Bone marrow (tissue), 2 donors: ENCODE results near the gene GAS2.
"Not testable (repeated sequence)": the region's sequence is repeated elsewhere in the genome, so short reads cannot be mapped to it uniquely, and the experiment has no call there.

Experiments used
- DNase-seq, 2 donors: peaks; one replicate each; lab custom pipeline; 2025; lab: John Stamatoyannopoulos, UW

GAS2 gene

DNA sequence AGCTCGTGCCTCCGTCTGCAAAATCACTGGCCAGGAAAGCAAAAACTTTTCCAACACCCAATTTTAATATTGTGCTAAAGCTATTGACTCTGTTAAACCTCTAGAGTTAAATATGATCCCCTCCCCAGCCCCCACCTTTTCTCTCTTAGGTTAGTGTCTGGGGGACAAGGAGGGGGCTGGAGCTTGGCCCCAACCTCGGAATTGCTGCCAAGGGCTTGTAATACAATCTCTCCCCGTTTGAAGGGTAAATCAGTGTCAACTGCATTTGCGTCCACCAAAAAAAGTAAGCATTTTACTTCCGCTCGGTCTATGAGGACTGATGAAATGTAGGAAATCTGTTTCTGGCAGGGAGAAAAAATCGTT lies at the start of gene GAS2:
Gene GAS2, plus strand, starts transcription at position 287 of the 363 bp plus-strand sequence. CDS start 8,259 bp downstream, outside the sequence.
- DNase-seq, result no peak

DNA sequence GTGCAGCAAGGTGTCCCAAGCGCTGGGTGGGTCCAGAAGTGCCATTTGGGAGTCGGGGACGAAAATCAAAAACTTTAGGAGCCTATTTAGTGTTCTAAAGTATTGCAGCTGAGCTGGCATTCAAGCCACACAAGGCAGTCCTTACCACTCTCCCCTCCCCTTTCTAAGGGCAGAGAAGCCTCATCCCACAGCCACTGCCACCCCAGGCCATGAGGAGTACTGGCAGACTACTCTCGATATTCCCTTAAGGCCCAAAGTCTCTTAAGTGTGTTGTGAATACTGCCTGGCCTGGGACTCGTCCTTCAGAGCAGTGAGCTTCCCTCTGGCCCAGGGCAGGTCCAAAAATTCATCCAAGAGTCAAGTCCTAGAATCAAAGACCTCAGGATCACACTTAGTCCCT lies 48.5 kb upstream of the GAS2 start:
- DNase-seq, result no peak

DNA sequence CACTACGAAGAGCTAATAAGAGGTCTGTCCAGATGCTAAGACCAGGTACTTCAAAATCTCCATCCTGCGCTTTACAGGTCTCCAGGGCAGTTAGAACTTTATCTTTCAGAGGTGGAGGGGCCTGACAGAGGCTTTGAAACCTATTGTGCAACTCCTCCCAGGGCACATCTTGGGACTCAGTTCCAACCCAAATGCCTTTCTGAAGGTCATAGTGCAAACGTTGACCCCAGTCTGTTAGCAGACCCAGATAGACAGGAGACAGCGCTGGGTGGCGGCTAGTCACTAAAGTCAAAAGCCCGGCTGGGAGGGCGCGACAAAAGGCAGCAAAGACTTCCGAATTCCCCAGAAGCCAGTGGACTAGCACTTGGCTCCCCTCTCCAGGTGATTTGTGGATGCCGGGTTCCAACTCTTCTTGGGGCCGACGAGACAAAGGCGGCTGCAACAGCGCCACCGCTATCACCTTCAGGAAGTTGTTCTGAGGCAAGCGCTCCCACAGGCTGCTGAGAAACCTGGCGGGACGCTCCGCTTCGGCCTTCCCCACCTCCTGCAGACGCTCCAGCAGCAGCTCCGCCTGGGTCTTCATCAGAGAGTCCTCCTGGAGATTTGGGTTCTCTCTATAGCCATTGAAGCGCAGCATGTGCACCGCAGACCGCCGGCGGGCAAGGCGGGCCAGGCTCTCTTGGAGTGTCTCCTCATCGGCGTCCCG lies 41.5 kb upstream of the GAS2 start:
- peak in 1 of 2 donors; percentile 48 for DNase-seq

DNA sequence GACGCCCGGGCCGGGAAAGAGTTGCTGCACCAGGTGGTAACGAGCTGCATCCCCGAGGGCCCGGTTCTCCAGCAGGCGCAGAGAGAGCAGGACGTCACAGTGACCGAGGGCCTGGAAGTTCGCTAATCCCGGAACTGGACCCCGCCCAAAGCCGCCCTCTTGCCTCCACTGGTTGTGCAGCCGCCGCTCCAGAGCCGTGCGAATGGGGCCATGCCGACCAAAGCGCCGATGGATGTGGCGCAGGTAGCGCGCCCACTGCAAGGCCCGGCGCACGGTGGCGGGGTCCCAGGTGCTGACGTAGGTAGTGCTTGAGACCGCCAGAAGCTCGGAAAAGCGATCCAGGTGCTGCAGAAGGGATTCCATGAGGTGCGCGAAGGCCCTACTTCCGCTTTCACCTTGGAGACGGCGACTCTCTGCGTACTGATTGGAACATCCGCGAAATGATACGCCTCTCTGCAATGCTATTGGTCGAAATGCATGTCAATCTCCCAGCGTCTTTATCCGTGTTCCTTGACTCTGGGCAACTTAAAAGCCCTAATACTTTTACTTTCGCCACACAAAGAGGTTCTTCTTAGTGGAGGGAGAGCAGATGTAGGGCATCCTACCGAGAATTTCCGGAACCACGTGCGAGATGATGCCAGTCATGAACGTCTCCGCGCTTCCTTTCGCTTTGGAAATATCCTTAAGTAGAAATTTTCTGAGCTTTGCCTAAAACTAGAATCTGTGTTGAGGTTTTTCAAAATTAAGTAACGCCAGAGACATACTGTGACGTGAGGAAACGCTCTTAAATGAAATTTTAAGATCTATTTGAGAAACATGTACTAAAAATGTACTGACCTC lies 40.7 kb upstream of the GAS2 start, which contains the start of gene FANCF:
Gene FANCF, minus strand, starts transcription at position 376 of the 840 bp plus-strand sequence. Its CDS starts 13 bp downstream, at position 363.
- peak; percentile 81 to 99 for DNase-seq

DNA sequence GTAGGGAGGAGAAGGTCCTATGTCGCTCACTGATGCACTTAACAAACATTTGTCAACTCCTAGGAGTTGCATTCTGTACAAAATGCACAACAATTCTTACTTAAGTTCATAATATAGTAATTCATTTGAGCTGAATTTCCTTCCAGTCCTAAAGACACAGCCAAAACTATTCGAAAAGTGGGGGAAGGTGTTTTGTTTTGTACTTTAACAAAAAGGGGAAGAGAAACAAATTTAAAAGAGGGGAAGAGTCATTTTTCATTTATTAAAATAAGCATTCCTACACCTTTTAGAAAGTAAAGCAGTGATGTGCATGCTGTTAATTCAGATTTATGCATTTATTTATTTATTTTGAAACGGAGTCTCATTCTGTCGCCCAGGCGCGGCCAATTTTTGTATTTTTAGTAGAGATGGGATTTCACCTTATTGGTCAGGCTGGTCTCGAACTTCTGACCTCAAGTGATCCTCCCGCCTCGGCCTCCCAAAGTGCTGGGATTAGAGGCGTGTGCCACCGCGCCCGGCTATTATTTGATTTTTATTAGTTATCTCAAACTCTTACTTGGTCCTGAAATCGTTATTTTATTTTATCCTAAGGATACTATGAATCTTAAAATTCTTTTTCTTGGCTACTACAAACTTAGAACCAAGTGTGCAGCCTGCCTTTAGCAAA lies 39.7 kb upstream of the GAS2 start:
- DNase-seq, result no peak

DNA sequence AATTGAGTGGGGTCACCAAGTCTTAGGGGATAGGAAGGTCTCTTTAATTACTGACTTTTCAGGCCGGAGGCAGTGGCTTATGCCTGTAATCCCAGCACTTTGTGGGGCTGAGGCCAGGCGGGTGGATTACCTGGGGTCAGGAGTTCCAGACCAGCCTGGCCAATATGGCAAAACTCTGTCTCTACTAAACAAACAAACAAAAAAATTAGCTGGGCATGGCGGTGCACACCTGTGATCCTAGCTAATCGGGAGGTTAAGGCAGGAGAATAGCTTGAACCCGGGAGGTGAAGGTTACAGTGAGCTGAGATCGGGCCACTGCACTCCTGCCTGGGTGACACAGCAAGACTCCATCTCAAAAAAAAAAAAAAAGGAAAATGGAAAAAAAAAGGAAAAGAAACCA lies 39.0 kb upstream of the GAS2 start:
- DNase-seq, result no peak

DNA sequence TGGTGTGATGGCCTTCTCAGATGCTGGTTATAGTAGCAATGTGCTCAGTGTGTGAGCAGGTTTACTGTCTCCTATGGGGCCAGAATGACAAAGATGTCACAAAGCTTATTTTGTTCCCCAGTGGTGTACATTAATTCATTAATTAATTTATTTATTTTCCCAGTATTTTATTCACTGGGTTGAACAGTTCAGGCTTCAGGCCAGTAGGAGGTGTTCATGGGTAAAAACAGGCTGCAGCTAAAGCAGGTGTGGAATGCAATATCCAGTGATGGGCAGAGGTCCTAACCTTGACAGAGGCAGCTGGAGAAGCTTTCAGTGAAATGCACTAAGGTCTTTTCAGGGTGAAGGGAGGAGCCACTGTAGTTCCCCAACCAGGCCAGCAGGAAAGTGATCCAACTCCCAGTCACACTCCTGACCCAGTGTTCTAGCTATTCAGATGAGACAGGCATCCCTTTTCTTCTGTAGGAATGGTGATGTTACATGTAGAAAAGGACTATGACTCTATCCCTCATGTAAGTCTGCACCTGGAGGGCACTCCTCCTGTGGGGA lies 33.0 kb upstream of the GAS2 start:
- DNase-seq, result no peak

DNA sequence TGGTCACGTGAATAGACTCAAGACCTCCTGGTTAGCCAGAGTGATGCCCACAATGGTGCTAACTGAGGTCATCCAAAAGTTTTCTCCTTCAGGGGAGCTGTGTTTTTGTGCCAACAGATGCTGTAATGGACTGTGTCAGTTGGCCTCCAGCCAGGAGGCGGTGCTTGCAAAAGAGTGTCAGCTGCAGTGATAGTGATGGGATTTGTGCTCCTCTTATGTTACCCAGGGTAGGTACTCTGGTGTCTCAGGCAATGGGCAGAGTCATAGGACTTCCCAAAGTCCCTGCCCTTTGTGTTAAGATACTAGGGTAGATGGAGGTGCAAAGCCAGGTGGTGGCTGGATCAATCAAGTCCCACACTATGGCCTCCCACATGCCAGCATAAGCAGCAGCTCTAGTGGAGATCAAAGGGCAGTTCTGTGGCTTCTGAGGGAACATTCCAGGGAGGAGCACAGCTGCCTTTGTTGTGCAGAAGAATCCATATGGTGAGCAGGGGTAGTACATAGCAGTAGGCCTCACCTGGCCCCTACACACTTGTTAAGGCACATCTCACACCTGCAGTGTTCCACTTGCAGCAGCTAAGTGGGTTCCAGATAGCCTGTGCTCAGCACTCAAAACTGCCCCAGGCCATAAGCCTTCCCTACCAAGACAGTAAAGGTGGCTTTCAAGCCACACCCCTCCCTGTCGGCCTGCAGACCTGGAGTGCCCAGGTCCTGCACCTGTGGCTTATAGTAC lies 31.3 kb upstream of the GAS2 start:
- DNase-seq, result no peak

DNA sequence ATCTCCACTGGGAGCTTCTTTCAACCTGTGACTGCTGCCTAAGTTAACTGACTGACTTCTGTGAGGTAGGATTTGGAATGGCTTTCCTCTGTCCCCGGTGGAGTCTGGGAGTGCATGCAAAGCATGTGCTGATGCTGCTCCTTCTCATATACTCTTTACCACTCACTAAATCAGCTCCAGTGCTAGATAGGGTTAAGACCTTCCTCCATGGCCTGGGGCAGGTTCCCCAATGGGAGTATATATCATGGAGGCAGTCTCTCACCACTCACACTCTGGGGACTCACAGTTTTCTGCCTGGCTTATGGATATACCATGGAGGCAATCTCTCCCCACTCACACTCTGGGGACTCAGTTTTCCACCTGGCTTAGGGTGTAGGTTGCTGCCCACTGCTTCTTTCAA lies 30.7 kb upstream of the GAS2 start:
- DNase-seq, result no peak

DNA sequence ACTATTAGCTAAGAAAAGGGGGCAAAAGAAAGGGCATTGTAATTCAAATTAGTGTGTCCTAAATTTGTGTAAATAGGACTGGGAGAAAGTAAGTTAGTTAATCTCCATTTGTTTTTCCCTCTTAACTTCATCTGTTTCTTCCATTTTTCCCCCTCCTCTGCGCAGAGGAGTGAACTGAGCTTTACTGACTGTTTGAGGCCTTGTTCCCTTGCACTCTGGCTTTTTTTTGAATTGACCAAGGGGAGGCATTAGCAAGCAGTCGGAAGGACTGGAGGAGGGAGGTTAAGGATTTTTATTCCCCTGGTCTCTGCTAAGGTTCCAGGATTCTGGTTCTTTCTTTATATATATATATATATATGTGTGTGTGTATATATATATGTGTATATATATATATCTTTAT lies 25.5 kb upstream of the GAS2 start:
- DNase-seq, result no peak

DNA sequence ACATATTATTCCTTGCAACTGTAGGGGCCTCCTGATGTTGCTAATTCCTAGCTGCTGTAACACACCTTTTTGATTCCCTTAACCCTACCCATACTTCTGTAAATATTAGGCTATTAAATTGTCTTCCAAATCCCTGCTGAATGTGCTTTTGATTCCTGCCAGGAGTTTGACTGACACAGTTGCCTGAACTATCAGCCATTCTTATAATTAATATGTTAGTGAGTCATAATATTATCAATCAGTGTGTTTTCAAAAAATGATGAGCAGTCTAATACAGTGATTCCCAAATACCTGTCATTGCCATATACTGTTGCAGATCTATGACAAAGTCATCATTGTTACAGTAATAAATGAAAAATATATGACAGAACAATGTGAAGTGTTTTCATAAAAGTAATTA lies 24.9 kb upstream of the GAS2 start:
- no peak for DNase-seq

DNA sequence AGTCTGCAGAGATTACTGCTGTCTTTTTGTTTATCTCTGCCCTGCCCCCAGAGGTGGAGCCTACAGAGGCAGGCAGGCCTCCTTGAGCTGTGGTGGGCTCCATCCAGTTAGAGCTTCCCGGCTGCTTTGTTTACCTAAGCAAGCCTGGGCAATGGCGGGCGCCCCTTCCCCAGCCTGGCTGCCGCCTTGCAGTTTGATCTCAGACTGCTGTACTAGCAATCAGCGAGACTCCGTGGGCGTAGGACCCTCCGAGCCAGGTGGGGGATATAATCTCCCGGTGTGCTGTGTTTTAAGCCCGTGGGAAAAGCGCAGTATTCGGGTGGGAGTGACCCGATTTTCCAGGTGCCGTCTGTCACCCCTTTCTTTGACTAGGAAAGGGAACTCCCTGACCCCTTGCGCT lies 14.1 kb upstream of the GAS2 start:
- DNase-seq, result not testable (repeated sequence)

DNA sequence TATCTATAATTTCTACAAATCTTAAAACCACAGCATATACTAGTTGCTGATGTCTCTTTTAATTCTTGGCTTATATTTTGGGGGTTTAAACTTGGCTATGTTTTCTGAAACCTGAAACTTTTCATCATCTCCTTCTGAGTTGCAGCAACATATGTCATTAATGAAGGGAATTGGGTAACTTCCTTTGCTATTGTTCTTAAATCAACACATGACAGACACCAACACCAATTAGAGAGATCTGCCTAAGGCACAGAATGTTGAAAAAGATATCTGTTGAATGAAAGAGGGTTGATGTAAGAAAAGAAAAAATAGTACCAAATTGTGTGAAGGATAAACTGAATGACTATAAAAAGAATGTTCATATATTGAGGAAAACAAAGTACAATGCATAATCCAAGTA lies 10.3 kb upstream of the GAS2 start:
- no peak for DNase-seq

DNA sequence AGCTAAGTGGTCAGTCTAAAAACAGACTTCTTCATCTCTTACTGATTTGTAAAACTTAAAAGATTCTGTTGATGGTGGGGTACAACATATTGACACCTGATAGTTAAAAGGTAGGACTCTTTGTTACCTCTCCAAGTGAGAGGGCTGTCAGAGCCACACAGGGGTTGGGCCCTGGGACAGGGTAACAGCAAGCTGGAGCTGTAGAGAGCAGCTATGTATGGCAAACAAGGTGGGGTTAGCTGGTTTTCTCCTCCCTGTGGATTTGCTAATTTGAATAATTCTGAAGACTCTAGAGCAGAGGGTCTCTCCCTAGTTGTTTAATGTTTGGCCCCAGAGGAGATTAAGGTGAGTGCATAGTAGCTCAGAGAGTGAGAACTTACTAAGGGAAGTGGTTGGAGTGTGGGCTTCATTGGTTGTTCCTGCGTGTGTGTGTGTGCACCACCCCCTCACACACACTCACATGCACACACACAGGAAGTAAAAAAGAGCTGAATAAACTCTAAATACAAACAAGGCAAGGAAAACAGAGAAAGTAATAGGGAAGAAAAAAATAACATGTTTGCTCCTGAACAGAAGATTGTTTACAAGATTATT lies 9.2 kb upstream of the GAS2 start:
- no peak for DNase-seq

DNA sequence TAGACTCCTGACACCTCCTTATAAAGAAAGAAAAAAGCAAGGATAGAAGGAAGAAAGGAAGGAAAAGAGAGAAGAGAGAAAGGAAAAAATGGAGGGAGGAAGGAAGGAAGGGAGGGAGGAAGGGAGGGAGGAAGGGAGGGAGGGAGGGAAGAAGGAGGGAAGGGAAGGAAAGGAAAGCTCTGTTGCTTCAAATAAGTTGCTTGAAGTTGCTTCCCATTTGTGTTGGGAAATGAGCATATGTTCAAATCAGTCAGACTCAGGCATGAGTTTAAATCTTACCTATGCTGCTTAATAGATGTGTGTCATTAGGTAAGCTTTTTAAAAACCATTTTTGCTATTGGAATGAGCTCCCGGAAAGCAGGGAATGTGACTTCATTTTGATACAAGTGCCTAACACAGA lies 6.6 kb upstream of the GAS2 start:
- DNase-seq, result no peak

DNA sequence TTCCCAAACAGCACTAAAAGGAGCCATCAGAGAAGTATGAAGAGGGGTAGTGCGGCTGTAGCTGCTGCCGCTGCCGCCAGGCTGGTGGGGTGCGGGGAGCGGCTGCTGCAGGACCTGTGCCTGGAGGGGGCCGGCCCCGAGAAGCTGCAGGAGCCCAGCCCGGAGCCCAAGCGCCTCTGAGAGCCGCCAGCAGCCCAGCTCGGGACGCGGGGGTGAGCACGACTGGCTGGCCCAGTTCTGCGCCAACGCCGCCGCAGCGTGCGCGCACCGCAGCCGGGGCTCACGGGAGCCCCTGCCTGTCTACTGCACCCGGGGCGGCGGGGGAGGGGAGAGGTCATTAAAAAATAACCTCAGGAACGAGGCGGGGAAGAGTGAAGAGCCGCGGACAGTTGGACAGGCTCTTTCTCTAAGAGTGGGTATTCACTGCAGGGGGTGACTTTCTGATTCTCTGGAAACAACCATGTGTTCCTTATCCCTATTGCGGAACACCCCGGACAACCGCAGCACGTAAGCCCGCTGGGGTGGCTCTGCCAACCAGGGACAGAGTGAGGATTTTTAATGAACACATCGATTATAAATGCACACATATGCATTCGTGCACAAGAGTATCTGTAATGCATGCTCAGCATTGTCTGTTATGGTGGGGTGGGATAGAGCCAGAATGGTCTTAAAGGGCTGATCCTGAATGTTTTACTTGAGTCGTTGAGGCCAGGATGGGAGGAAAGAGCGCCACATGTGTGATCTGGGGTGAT lies 453 bp downstream of the GAS2 start:
- no peak for DNase-seq

DNA sequence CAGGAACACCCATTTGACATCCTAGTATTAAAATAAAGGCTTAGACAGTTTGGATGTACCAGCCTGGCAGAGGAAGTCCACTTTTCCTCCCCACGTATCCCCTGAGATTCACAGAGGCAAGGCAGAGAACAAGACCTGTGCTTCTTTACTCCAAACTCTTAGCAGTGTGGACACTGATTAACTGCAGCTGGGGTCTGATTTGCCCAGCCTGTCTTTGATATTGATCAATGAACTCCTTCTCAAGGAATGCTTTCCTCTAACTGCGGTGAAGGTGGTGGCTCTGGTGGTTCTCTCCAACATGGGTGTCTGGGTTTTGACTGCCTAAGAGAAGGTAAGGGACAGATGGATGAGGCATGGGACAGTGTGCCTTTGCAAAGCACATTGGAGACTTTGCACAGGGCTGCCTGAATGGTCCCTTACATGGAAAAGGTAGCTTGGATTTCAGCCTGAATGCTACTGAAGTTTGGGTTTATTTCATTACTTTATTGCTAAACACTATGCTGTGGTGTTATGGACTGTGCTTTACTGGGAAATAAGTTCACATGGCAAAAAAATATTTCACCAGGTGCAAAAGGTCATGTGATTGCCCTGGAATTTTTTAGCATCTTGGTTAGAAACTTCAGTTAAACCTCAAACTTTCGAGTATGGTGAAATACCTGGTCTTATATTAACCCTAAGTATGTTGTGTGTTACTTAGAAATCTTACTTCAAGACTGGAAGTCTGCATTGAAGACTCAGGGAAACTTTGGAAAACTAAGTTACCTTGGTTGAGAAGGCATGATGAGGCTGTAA lies 1.8 kb downstream of the GAS2 start:
- DNase-seq, result no peak

DNA sequence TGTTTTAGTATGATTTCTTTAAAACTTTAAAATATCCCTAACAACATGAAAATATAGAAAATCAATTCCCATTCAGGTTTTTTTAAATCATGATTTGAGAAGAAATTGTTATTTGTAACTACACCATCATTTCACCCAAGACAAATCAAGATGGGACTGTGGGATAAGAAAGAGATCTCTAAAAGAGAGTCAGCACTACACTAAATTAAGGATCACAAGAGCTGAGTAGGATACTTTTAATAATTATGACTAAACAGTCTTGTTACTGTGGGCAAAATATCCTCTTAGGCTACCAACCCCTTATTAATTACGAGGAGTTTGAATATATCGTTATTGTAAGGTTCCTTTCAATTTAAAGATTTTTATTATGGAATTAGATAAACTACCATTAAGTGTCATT lies 3.0 kb downstream of the GAS2 start:
- DNase-seq, result no peak

DNA sequence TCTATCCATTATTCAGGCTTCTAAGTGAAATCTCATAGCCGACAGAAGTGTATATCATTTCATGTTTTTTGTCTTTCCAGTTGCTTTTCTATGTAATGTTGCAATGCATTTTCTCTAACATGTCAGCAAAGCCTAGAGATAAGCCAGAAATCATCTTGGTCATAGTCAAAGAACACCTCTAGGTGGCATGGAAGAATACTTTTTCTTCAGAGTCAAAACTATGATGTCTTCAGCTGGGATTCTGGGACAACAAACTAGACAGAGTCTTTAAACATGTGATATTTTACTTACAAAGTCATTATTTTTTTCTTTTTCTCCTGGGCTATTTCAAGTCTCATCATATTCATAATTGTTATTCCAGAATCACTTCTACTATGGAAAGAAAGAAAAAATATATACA lies 4.4 kb downstream of the GAS2 start:
- peak in 1 of 2 donors; percentile 18 for DNase-seq

DNA sequence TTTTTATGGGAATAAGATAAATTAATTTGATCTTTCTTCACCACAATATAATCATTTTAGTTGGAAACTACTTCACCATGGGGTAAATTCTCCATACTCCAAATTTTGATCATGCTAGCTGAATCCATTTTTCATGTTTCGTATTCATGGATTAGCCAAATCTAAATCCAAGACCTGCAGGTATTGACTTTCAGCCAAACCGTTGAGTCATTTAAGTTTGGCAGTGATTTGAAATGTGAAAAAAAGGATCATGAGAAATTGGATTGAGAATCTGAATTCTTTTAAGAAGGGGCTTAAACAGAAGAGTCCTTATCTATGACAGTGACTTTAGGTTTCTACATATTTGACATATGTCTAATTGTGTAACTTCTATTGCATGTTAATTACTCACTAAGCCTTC lies 5.3 kb downstream of the GAS2 start:
- DNase-seq, result no peak
